Smooth muscle cell (in vitro differentiated cells): ENCODE results near the gene EEF1E1. TPM values are rescaled to one million over a fixed set of nuclear protein-coding genes. Genes with fewer than 3 reads are reported as not detected.
A peak's percentile ranks its signal among the peaks of the same experiment; 100 is the strongest.

Experiments used
- DNase-seq: peaks from one replicate; lab custom pipeline; 2025; ENCODE audit not compliant: unreplicated experiment; lab: John Stamatoyannopoulos, UW
- H2AFZ ChIP-seq: fragments of 200-600 bp; sonication (generic); 2 replicates; pipeline ENCODE4 v1.6.0; 2016; ENCODE audit warnings: antibody characterized with exemption, low read depth, mild to moderate bottlenecking
- H3F3A ChIP-seq: fragments of 200-600 bp; sonication (generic); 2 replicates; pipeline ENCODE4 v1.6.0; 2017; ENCODE audit warnings: antibody characterized with exemption, low read depth
- H3K27ac ChIP-seq: fragments of 200-600 bp; sonication (generic); 2 replicates; pipeline ENCODE4 v1.5.1; 2016; ENCODE audit warnings: low read depth, mild to moderate bottlenecking
- H3K27me3 ChIP-seq: fragments of 200-600 bp; sonication (generic); 2 replicates; pipeline ENCODE4 v1.6.1; 2016; ENCODE audit warnings: low read depth, mild to moderate bottlenecking
- H3K36me3 ChIP-seq: fragments of 200-600 bp; sonication (generic); 2 replicates; pipeline ENCODE4 v1.5.1; 2016; ENCODE audit warnings: low read depth
- H3K4me1 ChIP-seq: fragments of 200-600 bp; sonication (generic); 2 replicates; pipeline ENCODE4 v1.5.1; 2016; ENCODE audit warnings: low read depth
- H3K4me2 ChIP-seq: fragments of 200-600 bp; sonication (generic); 2 replicates; pipeline ENCODE4 v1.6.0; 2016; ENCODE audit warnings: mild to moderate bottlenecking
- H3K4me3 ChIP-seq: fragments of 200-600 bp; sonication (generic); 2 replicates; pipeline ENCODE4 v1.5.1; 2016; ENCODE audit warnings: mild to moderate bottlenecking
- H3K79me2 ChIP-seq: fragments of 200-600 bp; sonication (generic); 2 replicates; pipeline ENCODE4 v1.6.0; 2016; ENCODE audit warnings: low read depth, mild to moderate bottlenecking
- H3K9ac ChIP-seq: fragments of 200-600 bp; sonication (generic); 2 replicates; pipeline ENCODE4 v1.6.0; 2016; ENCODE audit warnings: low read depth
- H3K9me3 ChIP-seq: fragments of 200-600 bp; sonication (generic); replicated peaks from 2 replicates; pipeline ENCODE4 v1.5.1; 2016; ENCODE audit warnings: low read depth
- H4K20me1 ChIP-seq: fragments of 200-600 bp; sonication (generic); 2 replicates; pipeline ENCODE4 v1.6.0; 2016; ENCODE audit warnings: low read depth
- WGBS: methylation state at CpG from one replicate; pipeline ENCODE4 v1.1.7; 2016; ENCODE audit warnings: low lambda C conversion rate; 5-methylcytosine and 5-hydroxymethylcytosine counted together
- polyA plus RNA-seq: library from polyadenylated mRNA; unstranded; fragments of >200 nt; fragmentation: Nextera tagmentation; extraction: Ambion mirVana; gene quantifications from 2 replicates; pipeline ENCODE4 v1.2.1, GENCODE V29; 2016
- total RNA-seq: library from RNA; depleted of rRNA; stranded (reverse); fragments of >200 nt; gene quantifications from 2 replicates; pipeline ENCODE4 v1.2.3, GENCODE V29; 2014
- TF ChIP-seq, protein P1 (sequence below): fragments of 200-600 bp; sonication (generic); IDR thresholded peaks from 2 replicates; pipeline ENCODE4 v1.5.1; 2017; ENCODE audit warnings: borderline replicate concordance, mild to moderate bottlenecking, antibody characterized with exemption; ENCODE audit not compliant: insufficient read depth, poor library complexity, severe bottlenecking

Gene EEF1E1
- total and polyA plus RNA-seq, 2 experiments from 2014 or later = 20.9 to 45.5 TPM

DNA sequence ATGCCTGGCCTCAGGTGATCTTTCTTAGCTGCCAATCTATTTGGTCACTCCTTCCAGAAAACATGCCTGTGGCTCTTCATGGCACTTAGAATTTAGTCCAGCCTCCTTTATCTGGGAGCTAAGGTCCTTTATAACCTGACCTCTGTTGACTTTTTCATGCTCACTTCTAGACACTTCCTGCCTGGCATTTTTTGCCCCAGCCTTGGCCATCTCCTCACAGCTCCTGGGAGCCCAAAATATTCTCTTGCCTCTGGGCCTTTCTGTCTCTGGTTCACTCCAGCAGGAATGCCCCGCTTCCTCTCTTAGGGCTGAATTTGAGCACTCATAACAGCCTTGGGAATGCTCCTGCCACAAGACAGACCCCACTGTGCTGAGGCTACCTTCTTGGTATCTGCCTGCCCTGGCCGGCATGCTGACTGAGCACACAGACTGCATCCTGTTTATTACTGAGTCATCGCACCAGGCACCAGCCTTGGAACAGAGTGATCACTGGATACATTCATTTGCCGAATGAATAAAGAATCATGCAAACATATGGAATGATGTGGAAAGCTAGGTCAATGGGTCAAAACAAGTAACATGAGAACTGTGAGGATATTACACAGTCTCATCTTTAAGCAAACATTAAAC is 5.8 kb upstream of the EEF1E1 start:
- Histone ChIP-seq H3K4me2 (peak overlapping the region; percentile 31), H3K27ac (peak overlapping the region; percentile 55), H3K4me3 (no peak overlapping the region), H3K36me3 (no peaks in the 10 kb centered on the region), H3K27me3 (no peaks in the 10 kb centered on the region), H3K79me2 (no peaks in the 10 kb centered on the region), H4K20me1 (no peaks in the 10 kb centered on the region), H3K4me1 (no peaks in the 10 kb centered on the region), H3F3A (no peaks in the 10 kb centered on the region), H3K9me3 (no peaks in the 10 kb centered on the region), H3K9ac (no peak overlapping the region), H2AFZ (no peak overlapping the region)
- DNase-seq = no peak
- WGBS = 23% methylated on average over 4 of the region's 4 CpGs
- TF ChIP-seq, protein P1, sequence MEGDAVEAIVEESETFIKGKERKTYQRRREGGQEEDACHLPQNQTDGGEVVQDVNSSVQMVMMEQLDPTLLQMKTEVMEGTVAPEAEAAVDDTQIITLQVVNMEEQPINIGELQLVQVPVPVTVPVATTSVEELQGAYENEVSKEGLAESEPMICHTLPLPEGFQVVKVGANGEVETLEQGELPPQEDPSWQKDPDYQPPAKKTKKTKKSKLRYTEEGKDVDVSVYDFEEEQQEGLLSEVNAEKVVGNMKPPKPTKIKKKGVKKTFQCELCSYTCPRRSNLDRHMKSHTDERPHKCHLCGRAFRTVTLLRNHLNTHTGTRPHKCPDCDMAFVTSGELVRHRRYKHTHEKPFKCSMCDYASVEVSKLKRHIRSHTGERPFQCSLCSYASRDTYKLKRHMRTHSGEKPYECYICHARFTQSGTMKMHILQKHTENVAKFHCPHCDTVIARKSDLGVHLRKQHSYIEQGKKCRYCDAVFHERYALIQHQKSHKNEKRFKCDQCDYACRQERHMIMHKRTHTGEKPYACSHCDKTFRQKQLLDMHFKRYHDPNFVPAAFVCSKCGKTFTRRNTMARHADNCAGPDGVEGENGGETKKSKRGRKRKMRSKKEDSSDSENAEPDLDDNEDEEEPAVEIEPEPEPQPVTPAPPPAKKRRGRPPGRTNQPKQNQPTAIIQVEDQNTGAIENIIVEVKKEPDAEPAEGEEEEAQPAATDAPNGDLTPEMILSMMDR = no peak

DNA sequence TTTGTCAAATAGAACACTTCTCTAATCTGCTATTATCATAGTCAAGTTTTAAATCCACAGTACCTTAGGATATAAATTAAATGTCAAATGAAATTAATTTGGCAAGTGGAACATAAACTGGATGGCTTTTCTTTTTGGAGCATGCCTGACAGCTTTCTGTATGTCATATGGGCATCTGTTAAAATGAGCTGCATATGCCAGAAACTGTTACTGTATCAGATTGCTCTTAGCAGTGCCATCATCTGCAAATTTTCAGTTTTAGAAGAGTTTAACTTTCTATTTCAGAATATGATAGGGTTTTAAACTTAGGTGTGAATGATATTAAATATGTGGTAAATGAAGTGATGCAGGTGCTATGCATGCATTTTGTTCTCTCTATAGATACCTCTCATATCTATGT is 3.4 kb upstream of the EEF1E1 start:
- Histone ChIP-seq H3K4me3 (no peak overlapping the region), H3K4me1 (peaks cover 5% of the 10 kb centered on the region), H3K9ac (no peak overlapping the region), H3F3A (no peaks in the 10 kb centered on the region), H3K79me2 (peaks cover 11% of the 10 kb centered on the region), H3K27ac (no peak overlapping the region), H3K36me3 (no peaks in the 10 kb centered on the region), H3K9me3 (no peaks in the 10 kb centered on the region), H3K27me3 (no peaks in the 10 kb centered on the region), H3K4me2 (no peak overlapping the region), H4K20me1 (no peaks in the 10 kb centered on the region), H2AFZ (no peak overlapping the region)
- DNase-seq = no peak
- TF ChIP-seq, protein P1 = no peak

DNA sequence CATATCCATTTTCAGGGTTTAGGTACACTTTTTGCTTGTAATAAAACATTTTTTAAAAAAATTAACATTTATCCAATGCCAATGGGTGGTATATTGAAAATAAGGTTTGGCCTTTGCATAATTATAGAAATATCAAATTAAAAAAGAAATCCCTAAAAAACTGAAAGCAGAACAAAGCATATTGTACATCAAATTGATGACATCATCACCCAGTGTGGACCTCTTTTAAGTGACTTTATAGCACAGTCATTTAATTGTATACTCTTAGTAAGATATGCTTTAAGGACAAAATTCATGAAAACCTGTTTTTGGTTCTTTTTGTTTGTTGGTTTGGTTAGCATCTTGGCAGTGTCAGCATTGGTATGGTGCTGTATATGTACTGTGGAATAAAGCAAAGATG is 1.4 kb upstream of the EEF1E1 start:
- H3K4me3 ChIP-seq = no peak overlapping the region
- H3K4me2 ChIP-seq = no peak overlapping the region
- TF ChIP-seq, protein P1 = no peak
- no peak overlapping the region for H2AFZ ChIP-seq
- DNase-seq = no peak
- no peak overlapping the region for H3K9ac ChIP-seq
- H4K20me1 ChIP-seq = no peaks in the 10 kb centered on the region
- H3K79me2 ChIP-seq = peaks cover 27% of the 10 kb centered on the region
- no peaks in the 10 kb centered on the region for H3F3A ChIP-seq
- H3K36me3 ChIP-seq = no peaks in the 10 kb centered on the region
- peaks cover 5% of the 10 kb centered on the region for H3K4me1 ChIP-seq
- no peak overlapping the region for H3K27ac ChIP-seq
- no peaks in the 10 kb centered on the region for H3K9me3 ChIP-seq
- H3K27me3 ChIP-seq = no peaks in the 10 kb centered on the region

DNA sequence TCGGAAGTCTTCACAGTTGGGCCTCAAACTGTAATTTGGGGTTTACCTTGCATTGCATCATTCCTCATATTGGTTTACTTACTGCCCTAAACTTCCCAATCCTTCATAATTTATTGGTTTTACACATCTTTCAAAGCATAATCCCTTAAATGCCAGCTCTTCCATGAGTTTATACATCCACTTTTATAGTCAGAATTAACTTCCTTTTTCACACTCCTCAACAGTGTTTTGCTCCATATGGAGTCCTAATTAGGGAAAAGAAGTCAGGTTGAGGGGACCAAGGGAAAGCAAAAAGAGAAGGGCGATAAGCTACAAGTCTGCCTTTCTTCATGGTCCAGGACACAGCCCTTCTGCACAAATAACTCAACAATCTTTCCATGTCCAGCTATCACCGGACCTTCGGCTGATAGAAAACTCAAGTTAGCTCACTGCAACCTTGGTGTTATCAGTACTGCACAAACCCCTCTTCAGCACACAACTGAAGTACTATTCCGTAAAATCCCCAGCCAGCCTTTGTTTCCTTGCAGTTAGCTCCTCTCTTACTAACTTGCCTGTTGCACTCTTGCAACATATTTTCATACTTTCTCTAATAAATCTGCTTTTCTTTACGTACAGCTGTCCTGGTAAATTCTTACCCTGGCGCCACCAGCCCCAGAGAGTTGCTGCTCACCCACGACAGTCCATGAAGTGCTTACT is 2.0 kb downstream of the EEF1E1 start:
- no peak overlapping the region for H2AFZ ChIP-seq
- DNase-seq = no peak
- no peaks in the 10 kb centered on the region for H4K20me1 ChIP-seq
- WGBS = 93% methylated on average over 8 of the region's 8 CpGs
- H3K4me3 ChIP-seq = no peak overlapping the region
- no peaks in the 10 kb centered on the region for H3K27me3 ChIP-seq
- TF ChIP-seq, protein P1 = no peak
- H3K27ac ChIP-seq = no peak overlapping the region
- H3K9me3 ChIP-seq = no peaks in the 10 kb centered on the region
- peaks cover 37% of the 10 kb centered on the region for H3K79me2 ChIP-seq
- peaks cover 5% of the 10 kb centered on the region for H3K4me1 ChIP-seq
- H3F3A ChIP-seq = no peaks in the 10 kb centered on the region
- no peak overlapping the region for H3K9ac ChIP-seq
- peaks cover 13% of the 10 kb centered on the region for H3K36me3 ChIP-seq
- no peak overlapping the region for H3K4me2 ChIP-seq
